GM21367 (cell line): ENCODE results near the gene IL20RA.

ENCODE experiments used
- ATAC-seq: cut with Tn5 transposase; IDR thresholded peaks from one replicate; pipeline ENCODE4 v1.9.1; 2021; ENCODE audit not compliant: unreplicated experiment

IL20RA gene

GRCh38 chr6:137045222-137045789 is 541 bp upstream of the IL20RA start:
- no peak for ATAC-seq

GRCh38 chr6:137043710-137044365 is 927 bp downstream of the IL20RA start:
- ATAC-seq, result no peak

- ATAC-seq, result no peak
These were observed 4.4 kb downstream of the IL20RA start for GRCh38 chr6:137040393-137040792.

- ATAC-seq, result no peak
These were observed 5.8 kb downstream of the IL20RA start for GRCh38 chr6:137039010-137039409.

GRCh38 chr6:137036566-137037300 is 8.0 kb downstream of the IL20RA start:
- ATAC-seq, result no peak

- ATAC-seq, result peak; percentile 94
These were observed 10.9 kb downstream of the IL20RA start for GRCh38 chr6:137033828-137034227.

- ATAC-seq, result no peak
These were observed 13.6 kb downstream of the IL20RA start for GRCh38 chr6:137031122-137031521.

GRCh38 chr6:137028912-137029311 is 15.9 kb downstream of the IL20RA start:
- ATAC-seq, result no peak

GRCh38 chr6:137025786-137026730 is 18.7 kb downstream of the IL20RA start:
- ATAC-seq, result no peak

- ATAC-seq, result no peak
These were observed 20.4 kb downstream of the IL20RA start for GRCh38 chr6:137024237-137024990.

- no peak for ATAC-seq
These were observed 24.0 kb downstream of the IL20RA start for GRCh38 chr6:137020776-137021175.

- ATAC-seq, result no peak
These were observed 25.1 kb downstream of the IL20RA start for GRCh38 chr6:137019476-137020272.

GRCh38 chr6:137017081-137017480 is 27.7 kb downstream of the IL20RA start:
- ATAC-seq, result no peak

- no peak for ATAC-seq
These were observed 28.4 kb downstream of the IL20RA start for GRCh38 chr6:137016356-137016755.

- no peak for ATAC-seq
These were observed 28.8 kb downstream of the IL20RA start for GRCh38 chr6:137015943-137016342.

GRCh38 chr6:137013738-137014602 is 30.8 kb downstream of the IL20RA start:
- ATAC-seq, result no peak

GRCh38 chr6:137013031-137013430 is 31.7 kb downstream of the IL20RA start:
- ATAC-seq, result no peak

- no peak for ATAC-seq
These were observed 33.4 kb downstream of the IL20RA start for GRCh38 chr6:137011406-137011805.
